Upper lobe of left lung (tissue), 4 donors: ENCODE measurements around the gene RIIAD1.
"Not testable (repeated sequence)": the region's sequence is repeated elsewhere in the genome, so short reads cannot be mapped to it uniquely, and the experiment has no call there.

ENCODE experiments used
- POLR2A ChIP-seq, 4 donors: fragments of 450-650 bp; IDR thresholded peaks; one replicate each; pipeline ENCODE4 v1.5.1; 2016 to 2017; ENCODE audit warnings: antibody characterized with exemption in 4 of 4, mild to moderate bottlenecking in 2 of 4
- TF ChIP-seq, protein P1 (sequence below), 6 experiments: fragments of 450-650 bp in 4 of 6; fragments of 200-600 bp in 2 of 6; sonication (generic) in 2 of 6; IDR thresholded peaks; one replicate each; pipeline ENCODE4 v1.5.1; 2016 to 2019; ENCODE audit warnings: antibody characterized with exemption in 6 of 6

DNA sequence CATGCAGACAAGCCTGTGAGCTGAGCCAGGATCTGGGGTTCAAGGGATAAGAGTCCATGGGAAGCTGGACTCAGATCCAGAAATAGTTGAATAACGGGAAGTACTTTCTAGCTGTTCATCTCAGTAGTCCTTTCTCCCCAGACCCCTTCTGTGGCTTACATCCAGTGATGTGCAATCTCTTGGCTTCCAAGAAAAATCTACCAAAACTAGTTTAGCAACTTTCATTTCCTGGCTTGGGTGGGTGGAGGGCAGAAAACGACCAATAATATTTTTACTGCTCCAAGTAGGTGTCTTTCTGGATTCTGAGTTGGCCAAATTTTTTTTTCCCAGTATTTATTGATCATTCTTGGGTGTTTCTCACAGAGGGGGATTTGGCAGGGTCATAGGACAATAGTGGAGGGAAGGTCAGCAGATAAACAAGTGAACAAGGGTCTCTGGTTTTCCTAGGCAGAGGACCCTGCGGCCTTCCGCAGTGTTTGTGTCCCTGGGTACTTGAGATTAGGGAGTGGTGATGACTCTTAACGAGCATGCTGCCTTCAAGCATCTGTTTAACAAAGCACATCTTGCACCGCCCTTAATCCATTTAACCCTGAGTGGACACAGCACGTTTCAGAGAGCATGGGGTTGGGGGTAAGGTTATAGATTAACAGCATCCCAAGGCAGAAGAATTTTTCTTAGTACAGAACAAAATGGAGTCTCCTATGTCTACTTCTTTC is 47.2 kb downstream of the RIIAD1 start:
- TF ChIP-seq, protein P1, sequence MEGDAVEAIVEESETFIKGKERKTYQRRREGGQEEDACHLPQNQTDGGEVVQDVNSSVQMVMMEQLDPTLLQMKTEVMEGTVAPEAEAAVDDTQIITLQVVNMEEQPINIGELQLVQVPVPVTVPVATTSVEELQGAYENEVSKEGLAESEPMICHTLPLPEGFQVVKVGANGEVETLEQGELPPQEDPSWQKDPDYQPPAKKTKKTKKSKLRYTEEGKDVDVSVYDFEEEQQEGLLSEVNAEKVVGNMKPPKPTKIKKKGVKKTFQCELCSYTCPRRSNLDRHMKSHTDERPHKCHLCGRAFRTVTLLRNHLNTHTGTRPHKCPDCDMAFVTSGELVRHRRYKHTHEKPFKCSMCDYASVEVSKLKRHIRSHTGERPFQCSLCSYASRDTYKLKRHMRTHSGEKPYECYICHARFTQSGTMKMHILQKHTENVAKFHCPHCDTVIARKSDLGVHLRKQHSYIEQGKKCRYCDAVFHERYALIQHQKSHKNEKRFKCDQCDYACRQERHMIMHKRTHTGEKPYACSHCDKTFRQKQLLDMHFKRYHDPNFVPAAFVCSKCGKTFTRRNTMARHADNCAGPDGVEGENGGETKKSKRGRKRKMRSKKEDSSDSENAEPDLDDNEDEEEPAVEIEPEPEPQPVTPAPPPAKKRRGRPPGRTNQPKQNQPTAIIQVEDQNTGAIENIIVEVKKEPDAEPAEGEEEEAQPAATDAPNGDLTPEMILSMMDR (IDR thresholded peaks at IDR 0.05), result not testable (repeated sequence)
- not testable (repeated sequence) for TF ChIP-seq POLR2A (IDR thresholded peaks at IDR 0.05)
